GM18909 (cell line): Measurements from ENCODE around the gene FOXP2.
"Not testable (repeated sequence)": the region's sequence is repeated elsewhere in the genome, so short reads cannot be mapped to it uniquely, and the experiment has no call there.

Source experiments
- ATAC-seq: cut with Tn5 transposase; IDR thresholded peaks from one replicate; pipeline ENCODE4 v1.9.1; 2021; ENCODE audit warnings: mild to moderate bottlenecking; ENCODE audit not compliant: unreplicated experiment, poor library complexity

FOXP2 gene

GRCh38 chr7:114419441-114420272, 5.0 kb downstream of the FOXP2 start:
- no peak for ATAC-seq

DNA sequence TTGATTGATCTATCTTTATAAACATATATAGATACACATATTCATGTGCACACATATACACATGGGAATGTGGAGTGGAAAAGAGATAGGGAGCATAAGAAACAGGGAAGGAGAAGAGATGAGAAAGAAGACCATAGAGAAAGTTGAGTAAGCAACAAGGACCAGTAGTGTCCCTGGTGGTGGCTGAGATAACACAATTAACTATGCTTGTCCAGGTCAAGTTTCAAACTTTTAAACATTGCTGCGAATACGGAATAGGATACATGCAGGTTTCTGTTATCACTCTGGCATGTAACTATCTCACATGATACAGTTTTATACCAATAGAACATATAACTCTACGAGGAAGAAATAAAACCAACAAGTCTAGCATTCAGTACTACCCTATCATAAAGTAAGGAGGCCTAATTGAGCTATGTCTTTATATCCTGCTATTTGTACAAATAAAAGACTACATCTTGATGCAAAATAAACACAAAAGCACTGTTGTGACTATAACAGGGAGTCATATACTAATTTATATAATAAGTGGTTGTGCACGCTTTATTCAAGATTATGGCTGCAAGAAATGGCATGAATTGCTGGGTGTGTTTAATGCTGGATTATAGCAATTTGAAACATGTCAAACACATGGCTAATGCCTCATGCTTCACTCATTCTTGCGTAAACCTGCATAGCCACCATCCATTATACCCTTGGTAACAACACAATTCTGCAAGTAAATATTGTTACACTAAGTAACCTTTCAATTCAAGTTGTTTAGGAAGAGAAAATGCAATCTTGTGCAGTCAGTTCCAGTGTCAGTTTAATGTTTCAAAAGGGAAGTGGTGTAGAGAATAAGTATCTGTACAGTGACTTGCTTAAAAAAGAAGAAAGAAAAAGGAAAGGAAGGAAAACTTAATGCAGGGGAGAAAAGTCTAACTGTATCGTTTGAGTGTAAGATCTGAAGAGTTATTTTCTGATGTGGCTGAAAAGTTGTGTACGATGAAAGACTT, 8.2 kb downstream of the FOXP2 start:
- ATAC-seq: no peak

DNA sequence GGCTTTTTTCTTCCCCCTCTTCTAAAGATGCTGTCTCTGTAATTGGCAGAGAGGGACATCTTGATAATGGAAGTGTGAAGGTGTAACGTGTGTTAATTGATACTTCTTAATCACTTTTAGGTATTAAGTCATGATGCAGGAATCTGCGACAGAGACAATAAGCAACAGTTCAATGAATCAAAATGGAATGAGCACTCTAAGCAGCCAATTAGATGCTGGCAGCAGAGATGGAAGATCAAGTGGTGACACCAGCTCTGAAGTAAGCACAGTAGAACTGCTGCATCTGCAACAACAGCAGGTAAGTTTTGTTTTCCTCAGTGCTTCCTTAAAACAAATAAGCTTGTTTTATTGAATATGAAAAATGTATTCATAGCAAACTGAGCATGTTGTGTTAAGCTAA, 11.8 kb downstream of the FOXP2 start:
- no peak for ATAC-seq

DNA sequence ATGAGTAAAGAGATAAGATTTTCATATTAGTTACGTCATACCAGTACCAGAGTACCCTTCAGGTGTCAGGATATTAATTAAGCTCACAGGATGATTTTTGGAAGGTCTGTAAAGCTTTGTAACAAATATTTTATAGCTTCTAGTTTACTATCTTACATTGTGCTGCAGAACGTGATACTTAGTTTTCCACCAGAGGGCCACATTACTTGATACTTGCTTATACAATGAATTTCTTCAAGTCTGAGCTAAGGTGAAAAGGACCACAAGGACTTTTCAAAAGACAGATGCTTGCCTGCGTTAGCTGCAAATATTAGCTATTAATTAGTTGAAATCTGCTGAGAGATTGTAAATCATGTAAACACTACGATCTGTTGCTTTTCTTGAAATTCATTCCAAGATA, 12.2 kb downstream of the FOXP2 start:
- ATAC-seq: no peak

DNA sequence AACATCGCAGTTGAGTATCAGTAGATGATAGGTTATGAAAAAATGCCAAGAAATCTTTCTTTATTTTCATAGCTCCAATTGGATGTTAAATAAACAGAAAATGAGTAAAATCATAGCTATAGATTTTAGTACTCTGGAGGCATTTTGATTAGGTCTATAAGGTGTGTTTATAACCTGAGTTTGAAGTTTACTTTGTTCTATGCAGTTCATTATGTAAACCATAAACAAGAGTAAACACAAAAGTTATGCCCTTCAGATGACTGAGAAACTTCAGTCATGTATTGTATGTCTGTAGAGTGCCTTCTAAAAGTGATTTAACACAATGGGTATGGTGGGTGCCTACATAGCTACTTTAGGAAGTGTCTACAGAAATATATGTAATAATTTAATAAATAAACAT, 13.6 kb downstream of the FOXP2 start:
- no peak for ATAC-seq

GRCh38 chr7:114431189-114431588, 16.6 kb downstream of the FOXP2 start:
- no peak for ATAC-seq

DNA sequence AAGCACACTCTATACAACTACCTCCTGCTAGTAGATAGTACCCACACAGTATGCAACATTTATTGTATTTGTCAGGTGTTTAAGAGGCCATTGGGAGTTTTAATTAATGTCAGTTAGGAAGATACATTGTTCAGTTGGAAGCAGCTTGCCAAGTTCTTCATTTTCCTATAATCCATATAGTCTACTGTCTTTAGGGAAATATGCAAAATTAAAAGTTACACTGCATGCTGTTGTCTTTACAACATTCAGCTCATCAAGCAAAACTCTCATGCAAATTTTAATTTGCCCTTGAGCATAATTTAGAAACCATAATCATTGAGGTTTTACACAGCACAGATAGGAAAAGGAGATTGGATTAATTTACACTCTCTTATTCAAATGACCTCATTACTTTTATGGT, 17.4 kb downstream of the FOXP2 start:
- ATAC-seq: no peak

GRCh38 chr7:114432703-114433102, 18.1 kb downstream of the FOXP2 start:
- no peak for ATAC-seq

DNA sequence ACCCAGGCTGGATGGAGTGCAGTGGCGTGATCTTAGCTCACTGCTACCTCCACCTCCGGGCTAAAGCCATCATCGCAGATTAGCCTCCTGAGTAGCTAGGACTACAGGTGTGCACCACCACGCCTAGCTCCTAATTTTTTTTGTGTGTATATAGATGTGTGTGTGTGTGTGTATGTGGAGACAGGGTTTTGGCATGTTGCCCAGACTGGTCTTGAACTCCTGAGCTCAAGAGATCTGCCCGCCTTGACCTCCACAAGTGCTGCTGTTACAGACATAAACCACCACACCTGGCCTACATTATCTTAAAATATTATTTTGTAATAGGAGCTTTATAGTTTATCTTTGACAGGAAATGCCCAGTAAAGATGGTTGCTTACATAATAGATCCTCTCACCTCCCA, 25.0 kb downstream of the FOXP2 start:
- no peak for ATAC-seq

- ATAC-seq: not testable (repeated sequence)
Observed at GRCh38 chr7:114440927-114441326, 26.3 kb downstream of the FOXP2 start.

GRCh38 chr7:114444196-114444595, 29.6 kb downstream of the FOXP2 start:
- ATAC-seq: no peak

GRCh38 chr7:114450431-114450830, 35.8 kb downstream of the FOXP2 start:
- ATAC-seq: no peak

- ATAC-seq: no peak
Observed at GRCh38 chr7:114459574-114459973, 45.0 kb downstream of the FOXP2 start.

DNA sequence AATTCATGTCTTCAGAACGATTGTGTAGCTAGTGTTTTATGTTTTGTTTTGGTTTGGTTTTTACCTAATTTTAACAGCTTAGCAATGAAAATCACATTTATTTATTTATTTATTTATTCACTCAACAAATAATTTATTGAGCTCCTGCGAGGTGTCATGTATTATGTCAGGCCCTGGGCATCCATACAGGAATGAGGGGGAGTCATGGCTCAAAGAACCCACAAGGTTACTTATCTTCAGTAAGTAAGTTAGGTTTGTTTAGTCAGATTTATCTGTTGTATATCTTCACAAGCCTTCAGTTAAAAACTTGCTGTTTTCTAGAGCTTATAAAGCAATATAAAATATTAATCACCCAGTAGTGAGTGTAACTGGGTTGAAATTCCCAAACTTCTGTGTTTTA, 45.4 kb downstream of the FOXP2 start:
- no peak for ATAC-seq

- no peak for ATAC-seq
Observed at GRCh38 chr7:114466917-114467316, 52.3 kb downstream of the FOXP2 start.

DNA sequence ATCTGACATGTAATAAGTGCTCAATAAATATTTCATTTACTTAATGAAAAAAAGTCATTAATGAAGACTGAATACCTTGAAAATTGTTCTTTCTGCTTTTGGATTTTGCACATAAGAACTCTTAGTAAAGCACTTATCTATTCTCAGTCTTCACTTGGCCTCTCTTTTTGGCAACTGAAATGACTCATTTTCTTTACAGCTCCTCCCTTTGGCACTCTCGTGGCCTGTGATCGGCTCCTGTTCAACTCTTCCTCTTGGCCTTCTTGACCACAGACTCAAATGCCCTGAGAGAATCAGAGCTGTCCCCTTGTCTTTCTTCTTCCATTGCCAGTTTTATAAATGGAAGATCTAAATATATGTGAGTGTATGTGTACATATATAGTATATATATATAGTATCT, 54.2 kb downstream of the FOXP2 start:
- ATAC-seq: no peak

- ATAC-seq: no peak
Observed at GRCh38 chr7:114472896-114473512, 58.4 kb downstream of the FOXP2 start.

- ATAC-seq: no peak
Observed at GRCh38 chr7:114478384-114478783, 63.8 kb downstream of the FOXP2 start.

- ATAC-seq: no peak
Observed at GRCh38 chr7:114481999-114482398, 67.4 kb downstream of the FOXP2 start.

- no peak for ATAC-seq
Observed at GRCh38 chr7:114484226-114484625, 69.6 kb downstream of the FOXP2 start.

GRCh38 chr7:114487174-114487573, 72.6 kb downstream of the FOXP2 start:
- ATAC-seq: no peak
